ENCODE results near the gene GMPPA.

- no peak for TF ChIP-seq CTCF (IDR thresholded peaks at IDR 0.05)
- TF ChIP-seq POLR2A (IDR thresholded peaks at IDR 0.05): no peak
Observed at GRCh38 chr2:219483451-219484342, 15.0 kb upstream of the GMPPA start.
